Measurements from ENCODE around the gene TFE3.

DNA sequence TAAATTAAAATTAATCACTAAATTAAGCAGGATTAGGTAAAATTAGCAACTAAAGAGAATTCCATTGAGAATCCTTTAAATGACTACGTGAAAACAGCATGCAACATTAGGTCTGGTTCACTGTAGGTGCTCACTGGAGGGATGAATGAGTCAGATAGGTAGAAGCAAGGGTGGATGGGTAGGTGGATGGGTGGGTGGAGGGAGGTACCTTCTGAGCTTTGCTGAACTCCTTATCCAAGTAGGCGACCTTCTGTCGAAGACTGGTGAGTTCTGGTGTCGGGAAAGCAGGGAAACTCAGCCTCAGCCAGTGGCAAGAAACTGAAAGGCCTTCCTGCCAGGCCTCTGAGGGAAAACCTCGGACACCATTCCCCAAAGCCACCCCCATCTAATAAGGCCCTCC, 44.1 kb downstream of the TFE3 start:
- no peak for TF ChIP-seq EZH2 (IDR thresholded peaks at IDR 0.05; ENCODE audit: borderline replicate concordance, low read length)
- TF ChIP-seq, protein P1, sequence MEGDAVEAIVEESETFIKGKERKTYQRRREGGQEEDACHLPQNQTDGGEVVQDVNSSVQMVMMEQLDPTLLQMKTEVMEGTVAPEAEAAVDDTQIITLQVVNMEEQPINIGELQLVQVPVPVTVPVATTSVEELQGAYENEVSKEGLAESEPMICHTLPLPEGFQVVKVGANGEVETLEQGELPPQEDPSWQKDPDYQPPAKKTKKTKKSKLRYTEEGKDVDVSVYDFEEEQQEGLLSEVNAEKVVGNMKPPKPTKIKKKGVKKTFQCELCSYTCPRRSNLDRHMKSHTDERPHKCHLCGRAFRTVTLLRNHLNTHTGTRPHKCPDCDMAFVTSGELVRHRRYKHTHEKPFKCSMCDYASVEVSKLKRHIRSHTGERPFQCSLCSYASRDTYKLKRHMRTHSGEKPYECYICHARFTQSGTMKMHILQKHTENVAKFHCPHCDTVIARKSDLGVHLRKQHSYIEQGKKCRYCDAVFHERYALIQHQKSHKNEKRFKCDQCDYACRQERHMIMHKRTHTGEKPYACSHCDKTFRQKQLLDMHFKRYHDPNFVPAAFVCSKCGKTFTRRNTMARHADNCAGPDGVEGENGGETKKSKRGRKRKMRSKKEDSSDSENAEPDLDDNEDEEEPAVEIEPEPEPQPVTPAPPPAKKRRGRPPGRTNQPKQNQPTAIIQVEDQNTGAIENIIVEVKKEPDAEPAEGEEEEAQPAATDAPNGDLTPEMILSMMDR (conservative IDR thresholded peaks at IDR 0.05 in 1 of 2, IDR thresholded peaks at IDR 0.05 in 1 of 2; ENCODE audit: extremely low read depth in 1 of 2, insufficient read depth in 1 of 2, low read depth in 1 of 2, low read length in 2 of 2) = no peak

Data from mammary epithelial cell (primary cell).